ENCODE measurements around the gene PPP1R13B.

- TF ChIP-seq POLR2A (IDR thresholded peaks at IDR 0.05; ENCODE audit: extremely low read depth, insufficient read length) (no peak), CTCF (IDR thresholded peaks at IDR 0.05; ENCODE audit: low read depth, low read length) (no peak)
Measured at GRCh38 chr14:103856607-103857006, 9.2 kb upstream of the PPP1R13B start.

Measured in NB4 (cell line).